C4-2B (cell line): ENCODE data around the gene TSPAN10.

ENCODE experiments used
- ZFX ChIP-seq: fragments of 450-650 bp; IDR thresholded peaks from 2 replicates; pipeline ENCODE4 v1.6.1; 2017
- TF ChIP-seq, protein P1 (sequence below): fragments of 450-650 bp; conservative IDR thresholded peaks from 2 replicates; pipeline ENCODE4 v1.5.1; 2017; ENCODE audit warnings: mild to moderate bottlenecking

DNA sequence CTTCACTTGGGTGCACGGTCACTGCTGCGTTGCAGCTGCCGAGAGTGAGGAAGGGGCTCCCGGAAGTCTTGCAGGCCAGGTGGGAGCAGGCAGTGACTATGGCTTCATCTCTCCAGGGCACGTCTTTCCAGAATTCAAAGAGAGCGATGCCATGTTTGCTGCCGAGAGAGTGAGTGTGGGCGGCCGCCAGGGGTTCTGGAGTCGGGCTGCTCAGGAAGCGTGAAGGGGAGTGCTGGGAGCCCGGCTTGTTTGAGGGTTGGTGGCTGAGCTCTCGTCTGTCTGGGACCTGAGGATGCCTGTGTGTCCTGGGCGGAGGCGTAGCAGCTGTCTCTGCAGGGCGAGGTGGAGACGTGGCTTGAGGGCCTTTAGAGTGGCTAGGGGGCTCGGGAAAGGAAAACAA lies 53.1 kb downstream of the TSPAN10 start:
- TF ChIP-seq, protein P1, sequence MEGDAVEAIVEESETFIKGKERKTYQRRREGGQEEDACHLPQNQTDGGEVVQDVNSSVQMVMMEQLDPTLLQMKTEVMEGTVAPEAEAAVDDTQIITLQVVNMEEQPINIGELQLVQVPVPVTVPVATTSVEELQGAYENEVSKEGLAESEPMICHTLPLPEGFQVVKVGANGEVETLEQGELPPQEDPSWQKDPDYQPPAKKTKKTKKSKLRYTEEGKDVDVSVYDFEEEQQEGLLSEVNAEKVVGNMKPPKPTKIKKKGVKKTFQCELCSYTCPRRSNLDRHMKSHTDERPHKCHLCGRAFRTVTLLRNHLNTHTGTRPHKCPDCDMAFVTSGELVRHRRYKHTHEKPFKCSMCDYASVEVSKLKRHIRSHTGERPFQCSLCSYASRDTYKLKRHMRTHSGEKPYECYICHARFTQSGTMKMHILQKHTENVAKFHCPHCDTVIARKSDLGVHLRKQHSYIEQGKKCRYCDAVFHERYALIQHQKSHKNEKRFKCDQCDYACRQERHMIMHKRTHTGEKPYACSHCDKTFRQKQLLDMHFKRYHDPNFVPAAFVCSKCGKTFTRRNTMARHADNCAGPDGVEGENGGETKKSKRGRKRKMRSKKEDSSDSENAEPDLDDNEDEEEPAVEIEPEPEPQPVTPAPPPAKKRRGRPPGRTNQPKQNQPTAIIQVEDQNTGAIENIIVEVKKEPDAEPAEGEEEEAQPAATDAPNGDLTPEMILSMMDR: no peak
- TF ChIP-seq ZFX: no peak
